HCT116 (cell line): ENCODE measurements around the gene THTPA. TPM values are rescaled to one million over a fixed set of nuclear protein-coding genes. Genes with fewer than 3 reads are reported as not detected.

Experiments
- ATAC-seq: fragments of 200-7000 bp; cut with Tn5 transposase; 2 replicates; pipeline ENCODE4 v1.9.1; 2020; ENCODE audit warnings: mild to moderate bottlenecking, moderate library complexity
- BruUV-seq: library from RNA; stranded (reverse); fragments of 400-500 nt; replicated peaks from 2 replicates; lab custom pipeline; 2021; lab: Mats Ljungman, UMichigan
- CTCF ChIA-PET: fragments of 300-600 bp; sonication (Branson Sonifier 250); formaldehyde crosslinking; loops from one replicate; lab custom pipeline; 2021; ENCODE audit warnings: antibody characterized with exemption; lab: Charles Lee
- POLR2A ChIA-PET: fragments of 300-600, 350-600 bp; sonication (Branson Sonifier 250); formaldehyde crosslinking; loops from one replicate; lab custom pipeline; 2021; ENCODE audit warnings: antibody characterized with exemption; lab: Charles Lee
- RAD21 ChIA-PET, 2 experiments: fragments of 300-600 bp; sonication (Branson Sonifier 250); formaldehyde crosslinking; loops; one replicate each; lab custom pipeline; 2023; ENCODE audit warnings: low total read pairs in 2 of 2; ENCODE audit not compliant: uncharacterized antibody in 2 of 2, unreplicated experiment in 2 of 2, low non-redundant PET in 1 of 2; lab: Charles Lee
- DNase-seq: peaks from one replicate; pipeline ENCODE4 v3.0.0-alpha.2; 2010; ENCODE audit warnings: low read depth, low spot score
- H2AFZ ChIP-seq: fragments of 200-600 bp; shearing (Covaris generic), sonication (generic); 2 replicates; pipeline ENCODE4 v1.6.1; 2017; ENCODE audit warnings: low read depth, mixed run types, mixed read lengths, antibody characterized with exemption, low read length; ENCODE audit not compliant: poor library complexity, severe bottlenecking
- H3K27ac ChIP-seq: 2 replicates; pipeline ENCODE4 v1.5.1; 2012; ENCODE audit warnings: low read depth, low read length
- H3K27me3 ChIP-seq: fragments of 200-600 bp; sonication (generic); 2 replicates; pipeline ENCODE4 v1.6.1; 2016; ENCODE audit warnings: mixed run types, low read length, mixed read lengths; ENCODE audit not compliant: insufficient read depth
- H3K36me3 ChIP-seq, 2 experiments: fragments of 200-500 bp in 1 of 2; fragments of 200-600 bp in 1 of 2; sonication (Bioruptor generic) in 1 of 2; sonication (generic) in 1 of 2; 2 replicates each; pipeline versions ENCODE4 v1.5.1 to v1.6.1; 2014 to 2016; ENCODE audit warnings: low read length in 2 of 2, inconsistent platforms in 1 of 2, mixed read lengths in 1 of 2, mixed run types in 1 of 2; ENCODE audit not compliant: insufficient read depth in 2 of 2, control insufficient read depth in 1 of 2
- H3K4me1 ChIP-seq, 2 experiments: fragments of 200-600 bp in 1 of 2; sonication (generic) in 1 of 2; 2 replicates each; pipeline versions ENCODE4 v1.5.1 to v1.6.1; 2012 to 2017; ENCODE audit warnings: low read length in 2 of 2, inconsistent platforms in 1 of 2, mild to moderate bottlenecking in 1 of 2, mixed read lengths in 1 of 2, mixed run types in 1 of 2, moderate library complexity in 1 of 2; ENCODE audit not compliant: insufficient read depth in 2 of 2, control insufficient read depth in 1 of 2
- H3K4me2 ChIP-seq: fragments of 200-600 bp; sonication (generic); 2 replicates; pipeline ENCODE4 v1.6.1; 2017; ENCODE audit warnings: mixed run types, low read length, mixed read lengths
- H3K4me3 ChIP-seq, 2 experiments: fragments of 200-600 bp in 1 of 2; sonication (generic) in 1 of 2; replicated peaks in 1 of 2; 2 replicates each; pipeline ENCODE4 v1.5.1; 2011 to 2016; ENCODE audit warnings: low read length in 2 of 2, control low read depth in 1 of 2, low read depth in 1 of 2, mild to moderate bottlenecking in 1 of 2, mixed read lengths in 1 of 2, mixed run types in 1 of 2
- H3K79me2 ChIP-seq: fragments of 200-600 bp; sonication (generic); 2 replicates; pipeline ENCODE4 v1.6.1; 2017; ENCODE audit warnings: mild to moderate bottlenecking, mixed run types, low read length, moderate library complexity, mixed read lengths; ENCODE audit not compliant: insufficient read depth
- H3K9ac ChIP-seq: fragments of 200-600 bp; sonication (generic); 2 replicates; pipeline ENCODE4 v1.6.1; 2016; ENCODE audit warnings: low read length, mixed read lengths
- H3K9me2 ChIP-seq: fragments of 200-600 bp; sonication (generic), shearing (Covaris generic); 2 replicates; pipeline ENCODE4 v1.6.1; 2017; ENCODE audit warnings: mixed run types, mild to moderate bottlenecking, moderate library complexity; ENCODE audit not compliant: insufficient read depth
- H3K9me3 ChIP-seq, 2 experiments: fragments of 200-500 bp in 1 of 2; fragments of 200-600 bp in 1 of 2; sonication (Bioruptor generic) in 1 of 2; sonication (generic) in 1 of 2; 2 replicates each; pipeline ENCODE4 v1.6.1; 2014 to 2017; ENCODE audit warnings: low read length in 2 of 2, mixed read lengths in 2 of 2, inconsistent platforms in 1 of 2, low read depth in 1 of 2, mild to moderate bottlenecking in 1 of 2, mixed run types in 1 of 2, moderate library complexity in 1 of 2; ENCODE audit not compliant: control insufficient read depth in 1 of 2, insufficient read depth in 1 of 2
- H4K20me1 ChIP-seq: fragments of 200-600 bp; sonication (generic), shearing (Covaris generic); 2 replicates; pipeline ENCODE4 v1.6.1; 2017; ENCODE audit warnings: mixed run types, mild to moderate bottlenecking, moderate library complexity; ENCODE audit not compliant: insufficient read depth
- CEBPB ChIP-seq: IDR thresholded peaks from 2 replicates; pipeline ENCODE4 v1.6.1; 2012; ENCODE audit warnings: low read depth
- EZH2 ChIP-seq: fragments of 200-600 bp; sonication (generic); IDR thresholded peaks from 2 replicates; pipeline ENCODE4 v1.6.1; 2017; ENCODE audit warnings: antibody characterized with exemption, mixed run types
- EZH2phosphoT487 ChIP-seq: fragments of 200-600 bp; IDR thresholded peaks from 2 replicates; pipeline ENCODE4 v1.6.1; 2018; ENCODE audit warnings: antibody characterized with exemption, borderline replicate concordance
- JUND ChIP-seq: IDR thresholded peaks from 2 replicates; pipeline ENCODE4 v1.6.1; 2012
- POLR2A ChIP-seq: IDR thresholded peaks from 2 replicates; pipeline ENCODE4 v1.7.0; 2011; ENCODE audit warnings: borderline replicate concordance; ENCODE audit not compliant: insufficient read depth, insufficient read length; ENCODE audit errors: extremely low read depth
- POLR2AphosphoS5 ChIP-seq: IDR thresholded peaks from 2 replicates; pipeline ENCODE4 v1.6.1; 2011; ENCODE audit warnings: mild to moderate bottlenecking, low read depth, low read length, moderate library complexity
- RAD21 ChIP-seq: IDR thresholded peaks from 2 replicates; pipeline ENCODE4 v1.6.1; 2012; ENCODE audit warnings: low read depth, mild to moderate bottlenecking
- SP1 ChIP-seq: IDR thresholded peaks from 2 replicates; pipeline ENCODE4 v1.6.1; 2012; ENCODE audit warnings: low read depth
- YY1 ChIP-seq: IDR thresholded peaks from 2 replicates; pipeline ENCODE4 v1.6.1; 2011; ENCODE audit warnings: low read length, low read depth, moderate library complexity, mild to moderate bottlenecking; ENCODE audit not compliant: insufficient replicate concordance; ENCODE audit errors: extremely low read depth
- intact Hi-C: fragments of 100-400 bp; cut with micrococcal nuclease; formaldehyde crosslinking; loops from 2 replicates; pipeline ENCODE4 v1.10.0; 2022
- total RNA-seq: library from RNA; stranded (reverse); gene quantifications from one replicate; pipeline ENCODE4 v1.2.1, GENCODE V29; 2021; ENCODE audit not compliant: unreplicated experiment
- TF ChIP-seq, protein P1 (sequence below): IDR thresholded peaks from 2 replicates; pipeline ENCODE4 v1.6.1; 2011; ENCODE audit warnings: mild to moderate bottlenecking, low read length, moderate library complexity; ENCODE audit not compliant: insufficient replicate concordance; ENCODE audit errors: extremely low read depth
- TF ChIP-seq, protein P2 (sequence below): IDR thresholded peaks from 2 replicates; pipeline ENCODE4 v1.6.1; 2012; ENCODE audit warnings: low read depth
- TF ChIP-seq, protein P3 (sequence below): IDR thresholded peaks from 2 replicates; pipeline ENCODE4 v1.6.1; 2012
- TF ChIP-seq, protein P4 (sequence below), 3 experiments: fragments of 200-600 bp in 1 of 3; sonication (generic) in 1 of 3; IDR thresholded peaks in 2 of 3; conservative IDR thresholded peaks in 1 of 3; 2 replicates each; pipeline ENCODE4 v1.5.1; 2012 to 2017; ENCODE audit warnings: low read depth in 2 of 3, low read length in 2 of 3, antibody characterized with exemption in 1 of 3, borderline replicate concordance in 1 of 3, control low read depth in 1 of 3, mild to moderate bottlenecking in 1 of 3, mixed read lengths in 1 of 3, mixed run types in 1 of 3, moderate library complexity in 1 of 3; ENCODE audit not compliant: insufficient read depth in 1 of 3
- TF ChIP-seq, protein P5 (sequence below): IDR thresholded peaks from 2 replicates; pipeline ENCODE4 v1.6.1; 2012

THTPA gene
- total RNA-seq, 1 experiment from 2014 or later = 5.8 TPM

DNA sequence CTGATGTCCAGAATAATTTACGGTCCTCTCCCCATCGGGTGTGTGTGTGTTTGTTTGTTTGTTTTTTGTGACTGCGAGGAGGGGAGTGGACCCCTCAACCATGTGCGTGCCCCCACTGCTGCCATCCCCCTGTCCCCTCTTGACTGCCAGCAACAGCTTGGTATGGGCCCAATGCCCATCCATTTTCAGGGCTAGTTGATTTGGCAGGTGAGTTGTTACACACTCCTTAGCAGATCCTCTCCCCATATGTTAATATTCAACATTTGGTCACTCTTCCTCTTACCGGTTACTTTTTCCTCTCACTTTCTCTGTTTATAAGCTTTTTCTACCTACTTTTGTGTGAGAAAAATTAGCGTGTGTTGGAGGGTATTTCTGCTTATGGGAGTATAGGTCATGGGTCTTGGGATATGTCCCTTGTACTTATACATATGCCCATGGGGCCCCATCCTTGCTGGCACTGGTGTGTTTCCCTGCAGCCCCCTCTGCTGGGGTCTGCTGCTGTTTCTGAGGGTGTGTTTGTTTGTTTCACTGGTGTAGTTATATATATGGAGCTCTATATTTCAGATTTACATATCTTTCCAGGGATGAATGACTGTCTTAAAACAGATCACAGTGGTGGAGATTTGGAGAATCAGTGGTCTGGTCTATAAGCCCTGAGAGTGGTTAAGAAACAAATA is 38.3 kb upstream of the THTPA start:
- no peaks in the 10 kb centered on the region for H4K20me1 ChIP-seq
- H3K4me1 ChIP-seq = no peaks in the 10 kb centered on the region
- H3K4me3 ChIP-seq = no peak overlapping the region
- POLR2A ChIA-PET = no interaction called here
- H2AFZ ChIP-seq = no peak overlapping the region
- no TSS peak for BruUV-seq
- CTCF ChIA-PET = no interaction called here
- no peak overlapping the region for H3K4me2 ChIP-seq
- H3K9ac ChIP-seq = no peak overlapping the region
- RAD21 ChIA-PET = no interaction called here
- no peaks in the 10 kb centered on the region for H3K9me2 ChIP-seq
- TF ChIP-seq RAD21 = no peak
- TF ChIP-seq, protein P1, sequence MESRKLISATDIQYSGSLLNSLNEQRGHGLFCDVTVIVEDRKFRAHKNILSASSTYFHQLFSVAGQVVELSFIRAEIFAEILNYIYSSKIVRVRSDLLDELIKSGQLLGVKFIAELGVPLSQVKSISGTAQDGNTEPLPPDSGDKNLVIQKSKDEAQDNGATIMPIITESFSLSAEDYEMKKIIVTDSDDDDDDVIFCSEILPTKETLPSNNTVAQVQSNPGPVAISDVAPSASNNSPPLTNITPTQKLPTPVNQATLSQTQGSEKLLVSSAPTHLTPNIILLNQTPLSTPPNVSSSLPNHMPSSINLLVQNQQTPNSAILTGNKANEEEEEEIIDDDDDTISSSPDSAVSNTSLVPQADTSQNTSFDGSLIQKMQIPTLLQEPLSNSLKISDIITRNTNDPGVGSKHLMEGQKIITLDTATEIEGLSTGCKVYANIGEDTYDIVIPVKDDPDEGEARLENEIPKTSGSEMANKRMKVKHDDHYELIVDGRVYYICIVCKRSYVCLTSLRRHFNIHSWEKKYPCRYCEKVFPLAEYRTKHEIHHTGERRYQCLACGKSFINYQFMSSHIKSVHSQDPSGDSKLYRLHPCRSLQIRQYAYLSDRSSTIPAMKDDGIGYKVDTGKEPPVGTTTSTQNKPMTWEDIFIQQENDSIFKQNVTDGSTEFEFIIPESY = no peak
- no peak for TF ChIP-seq POLR2A
- TF ChIP-seq, protein P2, sequence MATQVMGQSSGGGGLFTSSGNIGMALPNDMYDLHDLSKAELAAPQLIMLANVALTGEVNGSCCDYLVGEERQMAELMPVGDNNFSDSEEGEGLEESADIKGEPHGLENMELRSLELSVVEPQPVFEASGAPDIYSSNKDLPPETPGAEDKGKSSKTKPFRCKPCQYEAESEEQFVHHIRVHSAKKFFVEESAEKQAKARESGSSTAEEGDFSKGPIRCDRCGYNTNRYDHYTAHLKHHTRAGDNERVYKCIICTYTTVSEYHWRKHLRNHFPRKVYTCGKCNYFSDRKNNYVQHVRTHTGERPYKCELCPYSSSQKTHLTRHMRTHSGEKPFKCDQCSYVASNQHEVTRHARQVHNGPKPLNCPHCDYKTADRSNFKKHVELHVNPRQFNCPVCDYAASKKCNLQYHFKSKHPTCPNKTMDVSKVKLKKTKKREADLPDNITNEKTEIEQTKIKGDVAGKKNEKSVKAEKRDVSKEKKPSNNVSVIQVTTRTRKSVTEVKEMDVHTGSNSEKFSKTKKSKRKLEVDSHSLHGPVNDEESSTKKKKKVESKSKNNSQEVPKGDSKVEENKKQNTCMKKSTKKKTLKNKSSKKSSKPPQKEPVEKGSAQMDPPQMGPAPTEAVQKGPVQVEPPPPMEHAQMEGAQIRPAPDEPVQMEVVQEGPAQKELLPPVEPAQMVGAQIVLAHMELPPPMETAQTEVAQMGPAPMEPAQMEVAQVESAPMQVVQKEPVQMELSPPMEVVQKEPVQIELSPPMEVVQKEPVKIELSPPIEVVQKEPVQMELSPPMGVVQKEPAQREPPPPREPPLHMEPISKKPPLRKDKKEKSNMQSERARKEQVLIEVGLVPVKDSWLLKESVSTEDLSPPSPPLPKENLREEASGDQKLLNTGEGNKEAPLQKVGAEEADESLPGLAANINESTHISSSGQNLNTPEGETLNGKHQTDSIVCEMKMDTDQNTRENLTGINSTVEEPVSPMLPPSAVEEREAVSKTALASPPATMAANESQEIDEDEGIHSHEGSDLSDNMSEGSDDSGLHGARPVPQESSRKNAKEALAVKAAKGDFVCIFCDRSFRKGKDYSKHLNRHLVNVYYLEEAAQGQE = no peak
- TF ChIP-seq POLR2AphosphoS5 = no peak
- TF ChIP-seq, protein P3, sequence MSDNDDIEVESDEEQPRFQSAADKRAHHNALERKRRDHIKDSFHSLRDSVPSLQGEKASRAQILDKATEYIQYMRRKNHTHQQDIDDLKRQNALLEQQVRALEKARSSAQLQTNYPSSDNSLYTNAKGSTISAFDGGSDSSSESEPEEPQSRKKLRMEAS = no peak
- TF ChIP-seq EZH2 = no peak
- no peak for TF ChIP-seq YY1
- TF ChIP-seq, protein P4, sequence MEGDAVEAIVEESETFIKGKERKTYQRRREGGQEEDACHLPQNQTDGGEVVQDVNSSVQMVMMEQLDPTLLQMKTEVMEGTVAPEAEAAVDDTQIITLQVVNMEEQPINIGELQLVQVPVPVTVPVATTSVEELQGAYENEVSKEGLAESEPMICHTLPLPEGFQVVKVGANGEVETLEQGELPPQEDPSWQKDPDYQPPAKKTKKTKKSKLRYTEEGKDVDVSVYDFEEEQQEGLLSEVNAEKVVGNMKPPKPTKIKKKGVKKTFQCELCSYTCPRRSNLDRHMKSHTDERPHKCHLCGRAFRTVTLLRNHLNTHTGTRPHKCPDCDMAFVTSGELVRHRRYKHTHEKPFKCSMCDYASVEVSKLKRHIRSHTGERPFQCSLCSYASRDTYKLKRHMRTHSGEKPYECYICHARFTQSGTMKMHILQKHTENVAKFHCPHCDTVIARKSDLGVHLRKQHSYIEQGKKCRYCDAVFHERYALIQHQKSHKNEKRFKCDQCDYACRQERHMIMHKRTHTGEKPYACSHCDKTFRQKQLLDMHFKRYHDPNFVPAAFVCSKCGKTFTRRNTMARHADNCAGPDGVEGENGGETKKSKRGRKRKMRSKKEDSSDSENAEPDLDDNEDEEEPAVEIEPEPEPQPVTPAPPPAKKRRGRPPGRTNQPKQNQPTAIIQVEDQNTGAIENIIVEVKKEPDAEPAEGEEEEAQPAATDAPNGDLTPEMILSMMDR (IDR thresholded peaks at IDR 0.05 in 2 of 3, conservative IDR thresholded peaks at IDR 0.05 in 1 of 3; ENCODE audit: borderline replicate concordance in 1 of 3, insufficient read depth in 1 of 3, low read depth in 2 of 3, low read length in 2 of 3) = no peak
- TF ChIP-seq EZH2phosphoT487 = no peak
- no peak for TF ChIP-seq SP1
- no peak for TF ChIP-seq CEBPB
- TF ChIP-seq, protein P5, sequence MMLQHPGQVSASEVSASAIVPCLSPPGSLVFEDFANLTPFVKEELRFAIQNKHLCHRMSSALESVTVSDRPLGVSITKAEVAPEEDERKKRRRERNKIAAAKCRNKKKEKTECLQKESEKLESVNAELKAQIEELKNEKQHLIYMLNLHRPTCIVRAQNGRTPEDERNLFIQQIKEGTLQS = no peak
- TF ChIP-seq JUND = no peak
- TF ChIP-seq, all 23 proteins: peak for 0
- intact Hi-C loops = no loop called here
- DNase-seq (no peak), ATAC-seq (no peak)
- H3K79me2 ChIP-seq = no peaks in the 10 kb centered on the region
- no peaks in the 10 kb centered on the region for H3K27me3 ChIP-seq
- H3K36me3 ChIP-seq = no peaks in the 10 kb centered on the region; a peak in 1 of 4 replicates
- H3K9me3 ChIP-seq = no peaks in the 10 kb centered on the region
- H3K27ac ChIP-seq = no peak overlapping the region
